DMS153 treated with DMSO at 0.1 percent for 48 hours (cell line): ENCODE data around the gene KPNA5.

Experiments used
- DNase-seq: peaks from one replicate; lab custom pipeline; 2025; ENCODE audit not compliant: unreplicated experiment; lab: John Stamatoyannopoulos, UW

Gene KPNA5

GRCh38 chr6:116783852-116784251, 102.8 kb downstream of the KPNA5 start:
- DNase-seq, result no peak
